Measurements from ENCODE around the gene ST6GALNAC3. TPM values are rescaled to one million over a fixed set of nuclear protein-coding genes. Genes with fewer than 3 reads are reported as not detected.

ST6GALNAC3 gene
- total RNA-seq, 6 experiments from 2014 or later, result 1.4 to 3.2 (median 2.6) TPM

DNA sequence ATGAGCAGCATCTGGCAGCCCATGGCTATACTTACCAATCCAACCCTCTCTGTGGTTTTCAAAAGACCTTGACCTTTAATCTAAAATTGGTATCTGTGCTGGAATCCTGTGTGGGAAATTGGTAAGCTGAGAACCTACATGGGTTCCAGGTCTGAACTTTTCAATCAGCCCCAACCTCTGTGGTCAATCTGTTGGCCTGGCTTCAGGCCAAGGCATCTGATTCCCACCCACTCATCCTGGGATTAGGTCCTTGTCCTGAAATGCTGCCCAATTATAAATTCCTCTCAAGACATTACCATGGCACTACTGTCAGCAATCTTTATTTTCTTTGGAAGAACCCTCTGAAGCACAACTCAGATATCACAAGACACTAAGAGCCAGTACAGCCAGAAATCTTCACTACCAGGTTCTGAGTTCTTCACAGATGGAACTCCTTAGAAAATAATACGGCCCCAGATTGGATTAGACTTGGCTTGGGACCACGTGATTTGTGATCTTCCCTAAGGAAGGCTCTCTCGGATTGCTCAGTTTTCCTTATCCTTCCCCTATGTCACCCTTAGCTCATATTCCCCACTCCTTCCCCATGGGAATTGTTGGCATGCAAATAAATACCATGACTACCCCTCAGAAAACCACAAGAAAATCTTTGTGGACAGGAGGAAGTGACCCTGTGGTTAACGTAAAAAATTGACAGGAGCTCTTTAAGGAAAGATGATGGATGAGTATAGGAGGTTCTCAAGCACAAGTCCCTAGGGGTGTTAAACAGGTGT lies 584.8 kb downstream of the ST6GALNAC3 start:
- Histone ChIP-seq H3K27ac (no peak overlapping the region), H3K27me3 (no peaks in the 10 kb centered on the region), H3K4me3 (no peak overlapping the region), H3K9me3 (no peaks in the 10 kb centered on the region), H3K36me3 (no peaks in the 10 kb centered on the region), H3K4me1 (no peaks in the 10 kb centered on the region)
- ATAC-seq (no peak), DNase-seq (no peak)
- no peak for TF ChIP-seq POLR2A (IDR thresholded peaks at IDR 0.05)
- TF ChIP-seq CTCF (IDR thresholded peaks at IDR 0.05), result no peak
- intact Hi-C loops (cut with DNase I), result no loop called here
- WGBS (ENCODE audit: insufficient coverage, low coverage, low lambda C conversion rate, missing lambda C conversion rate), result 64% methylated on average over 4 of the region's 4 CpGs

GRCh38 chr1:76661531-76661930 lies 587.0 kb downstream of the ST6GALNAC3 start:
- Histone ChIP-seq H3K9me3 (no peaks in the 10 kb centered on the region), H3K36me3 (no peaks in the 10 kb centered on the region), H3K4me1 (peaks cover 0 to 6% (median 0%) of the 10 kb centered on the region in 4 donors), H3K27ac (no peak overlapping the region), H3K27me3 (no peaks in the 10 kb centered on the region), H3K4me3 (no peak overlapping the region)
- no peak for ATAC-seq
- no peak for DNase-seq
- 26% methylated on average over 2 of the region's 2 CpGs for whole genome bisulfite sequencing (ENCODE audit: insufficient coverage, low coverage, low lambda C conversion rate, missing lambda C conversion rate)
- intact Hi-C loops (cut with DNase I), result no loop called here
- TF ChIP-seq CTCF (IDR thresholded peaks at IDR 0.05), result no peak

GRCh38 chr1:76666499-76666898 lies 592.0 kb downstream of the ST6GALNAC3 start:
- DNase-seq (peak; percentile 63 to 71 (median 65)), ATAC-seq (peak; percentile 86 to 95 (median 92))
- Histone ChIP-seq H3K4me1 (peaks cover 0 to 12% (median 0%) of the 10 kb centered on the region in 4 donors), H3K27me3 (no peaks in the 10 kb centered on the region), H3K36me3 (no peaks in the 10 kb centered on the region), H3K4me3 (no peak overlapping the region), H3K9me3 (no peaks in the 10 kb centered on the region), H3K27ac (no peak overlapping the region)
- 4% methylated on average over 2 of the region's 2 CpGs for WGBS (ENCODE audit: insufficient coverage, low coverage, low lambda C conversion rate, missing lambda C conversion rate)
- TF ChIP-seq POLR2A (IDR thresholded peaks at IDR 0.05) (no peak), CTCF (IDR thresholded peaks at IDR 0.05) (no peak)
- intact Hi-C loops (cut with DNase I), result no loop called here

DNA sequence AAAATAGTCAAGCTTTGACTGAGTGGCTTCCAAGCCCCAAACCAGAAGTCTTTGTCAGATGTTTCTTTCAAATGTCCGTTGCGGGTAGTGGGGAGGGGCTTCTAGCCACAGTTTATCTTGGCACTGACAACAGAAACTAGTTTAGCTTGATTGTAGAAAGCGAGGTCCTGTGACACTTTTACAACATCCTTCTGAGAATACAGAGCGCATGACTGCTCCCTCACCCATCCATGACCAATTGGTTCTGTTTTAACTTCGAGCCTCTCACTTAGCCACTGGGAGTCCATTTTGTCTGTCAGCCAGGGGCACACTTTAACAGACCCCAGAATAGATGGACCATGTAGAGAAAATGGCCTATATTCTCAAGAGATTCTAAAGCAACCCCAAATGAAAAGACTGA lies 593.5 kb downstream of the ST6GALNAC3 start:
- H3K27me3 ChIP-seq, result no peaks in the 10 kb centered on the region
- TF ChIP-seq CTCF (IDR thresholded peaks at IDR 0.05) (no peak), POLR2A (IDR thresholded peaks at IDR 0.05) (no peak)
- intact Hi-C loops (cut with DNase I), result no loop called here
- 53% methylated on average over 5 of the region's 5 CpGs for WGBS (ENCODE audit: insufficient coverage, low coverage, low lambda C conversion rate, missing lambda C conversion rate)
- peaks cover 0 to 17% (median 0%) of the 10 kb centered on the region in 4 donors for H3K4me1 ChIP-seq
- H3K9me3 ChIP-seq, result no peaks in the 10 kb centered on the region
- DNase-seq (no peak), ATAC-seq (no peak)
- no peaks in the 10 kb centered on the region for H3K36me3 ChIP-seq
- no peak overlapping the region for H3K27ac ChIP-seq
- H3K4me3 ChIP-seq, result no peak overlapping the region
